Peyer's patch (tissue), 4 donors: ENCODE results near the gene CFAP119. TPM values are rescaled to one million over a fixed set of nuclear protein-coding genes. Genes with fewer than 3 reads are reported as not detected.
A peak's percentile ranks its signal among the peaks of the same experiment; 100 is the strongest.
"Not testable (repeated sequence)": the region's sequence is repeated elsewhere in the genome, so short reads cannot be mapped to it uniquely, and the experiment has no call there.

Experiments used
- DNase-seq, 3 donors: peaks; one replicate each; pipeline ENCODE4 v3.0.0-alpha.2; 2017 to 2019
- H3K27ac ChIP-seq, 4 donors: fragments of 200-600 bp; sonication (generic); one replicate each; pipeline ENCODE4 v1.5.1; 2016 to 2019
- H3K27me3 ChIP-seq, 2 donors: fragments of 200-600 bp; sonication (generic); one replicate each; pipeline ENCODE4 v1.5.1; 2019
- H3K36me3 ChIP-seq, 3 donors: fragments of 200-600 bp; sonication (generic); one replicate each; pipeline ENCODE4 v1.5.1; 2016 to 2019
- H3K4me1 ChIP-seq, 4 donors: fragments of 200-600 bp; sonication (generic); one replicate each; pipeline ENCODE4 v1.5.1; 2016 to 2019
- H3K4me3 ChIP-seq, 4 donors: fragments of 200-600 bp; sonication (generic); 1 replicate in 3 of 4; 2 replicates in 1 of 4; pipeline ENCODE4 v1.5.1; 2016 to 2019; ENCODE audit warnings: mild to moderate bottlenecking in 1 of 4
- H3K9me3 ChIP-seq, 4 donors: fragments of 200-600 bp; sonication (generic); one replicate each; pipeline ENCODE4 v1.5.1; 2016 to 2019; ENCODE audit warnings: mild to moderate bottlenecking in 1 of 4
- POLR2A ChIP-seq, 2 donors: fragments of 450-650 bp; IDR thresholded peaks; one replicate each; pipeline ENCODE4 v1.5.1; 2017; ENCODE audit warnings: antibody characterized with exemption in 2 of 2, mild to moderate bottlenecking in 2 of 2, moderate library complexity in 2 of 2
- total RNA-seq, 4 donors: library from RNA; depleted of rRNA; stranded (reverse); fragments of >200 nt; gene quantifications; one replicate each; pipeline ENCODE4 v1.1.0, GENCODE V29; 2016
- TF ChIP-seq, protein P1 (sequence below), 6 experiments: fragments of 450-650 bp in 4 of 6; fragments of 200-600 bp in 2 of 6; sonication (generic) in 1 of 6; IDR thresholded peaks; one replicate each; pipeline ENCODE4 v1.5.1; 2017 to 2019; ENCODE audit warnings: antibody characterized with exemption in 6 of 6, mild to moderate bottlenecking in 3 of 6, moderate library complexity in 1 of 6

The CFAP119 gene
- 10 to 100 TPM in 1 of 4 donors, 1 to 10 TPM in 3; 2.9 to 17.3 (median 4.2) TPM for total RNA-seq

- DNase-seq = peak; percentile 95 to 98 (median 95)
- Histone ChIP-seq H3K36me3 (peaks cover 0 to 40% (median 0%) of the 10 kb centered on the region in 3 donors), H3K27ac (peak within 1 kb of the TSS; percentile 81 to 84 (median 83)), H3K9me3 (no peaks in the 10 kb centered on the region), H3K27me3 (no peaks in the 10 kb centered on the region), H3K4me1 (peaks cover 0 to 27% (median 18%) of the 10 kb centered on the region in 4 donors), H3K4me3 (peak within 1 kb of the TSS; percentile 77 to 90 (median 86))
- TF ChIP-seq, protein P1, sequence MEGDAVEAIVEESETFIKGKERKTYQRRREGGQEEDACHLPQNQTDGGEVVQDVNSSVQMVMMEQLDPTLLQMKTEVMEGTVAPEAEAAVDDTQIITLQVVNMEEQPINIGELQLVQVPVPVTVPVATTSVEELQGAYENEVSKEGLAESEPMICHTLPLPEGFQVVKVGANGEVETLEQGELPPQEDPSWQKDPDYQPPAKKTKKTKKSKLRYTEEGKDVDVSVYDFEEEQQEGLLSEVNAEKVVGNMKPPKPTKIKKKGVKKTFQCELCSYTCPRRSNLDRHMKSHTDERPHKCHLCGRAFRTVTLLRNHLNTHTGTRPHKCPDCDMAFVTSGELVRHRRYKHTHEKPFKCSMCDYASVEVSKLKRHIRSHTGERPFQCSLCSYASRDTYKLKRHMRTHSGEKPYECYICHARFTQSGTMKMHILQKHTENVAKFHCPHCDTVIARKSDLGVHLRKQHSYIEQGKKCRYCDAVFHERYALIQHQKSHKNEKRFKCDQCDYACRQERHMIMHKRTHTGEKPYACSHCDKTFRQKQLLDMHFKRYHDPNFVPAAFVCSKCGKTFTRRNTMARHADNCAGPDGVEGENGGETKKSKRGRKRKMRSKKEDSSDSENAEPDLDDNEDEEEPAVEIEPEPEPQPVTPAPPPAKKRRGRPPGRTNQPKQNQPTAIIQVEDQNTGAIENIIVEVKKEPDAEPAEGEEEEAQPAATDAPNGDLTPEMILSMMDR (IDR thresholded peaks at IDR 0.05) = peak in 2 of 6 experiments; percentile 4 to 28
- peak; percentile 55 to 75 for TF ChIP-seq POLR2A (IDR thresholded peaks at IDR 0.05)
Observed at GRCh38 chr16:30761928-30762902, at the start of gene CFAP119, which contains the start of gene RNF40. Gene CFAP119, minus strand, starts transcription at chr16:30762062. Its CDS starts 314 bp downstream, at chr16:30761748. Gene RNF40, plus strand, starts transcription at chr16:30762322. Its CDS starts 224 bp downstream, at chr16:30762546.

DNA sequence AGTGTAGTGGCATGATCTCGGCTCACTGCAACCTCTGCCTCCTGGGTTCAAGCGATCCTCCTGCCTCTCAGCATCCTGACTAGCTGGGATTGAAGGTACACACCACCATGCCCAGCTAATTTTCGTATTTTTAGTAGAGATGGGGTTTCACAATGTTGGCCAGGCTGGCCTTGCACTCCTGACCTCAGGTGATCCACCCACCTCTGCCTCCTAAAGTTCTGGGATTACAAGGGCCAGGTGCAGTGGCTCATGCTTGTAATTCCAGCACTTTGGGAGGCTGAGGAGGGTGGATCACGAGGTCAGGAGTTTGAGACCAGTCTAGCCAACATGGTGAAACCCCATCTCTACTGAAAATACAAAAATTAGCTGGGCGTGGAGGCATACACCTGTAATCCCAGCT lies 47.8 kb upstream of the CFAP119 start:
- not testable (repeated sequence) for H3K4me3 ChIP-seq, H3K36me3 ChIP-seq, H3K9me3 ChIP-seq, DNase-seq, H3K27me3 ChIP-seq, H3K27ac ChIP-seq, H3K4me1 ChIP-seq

DNA sequence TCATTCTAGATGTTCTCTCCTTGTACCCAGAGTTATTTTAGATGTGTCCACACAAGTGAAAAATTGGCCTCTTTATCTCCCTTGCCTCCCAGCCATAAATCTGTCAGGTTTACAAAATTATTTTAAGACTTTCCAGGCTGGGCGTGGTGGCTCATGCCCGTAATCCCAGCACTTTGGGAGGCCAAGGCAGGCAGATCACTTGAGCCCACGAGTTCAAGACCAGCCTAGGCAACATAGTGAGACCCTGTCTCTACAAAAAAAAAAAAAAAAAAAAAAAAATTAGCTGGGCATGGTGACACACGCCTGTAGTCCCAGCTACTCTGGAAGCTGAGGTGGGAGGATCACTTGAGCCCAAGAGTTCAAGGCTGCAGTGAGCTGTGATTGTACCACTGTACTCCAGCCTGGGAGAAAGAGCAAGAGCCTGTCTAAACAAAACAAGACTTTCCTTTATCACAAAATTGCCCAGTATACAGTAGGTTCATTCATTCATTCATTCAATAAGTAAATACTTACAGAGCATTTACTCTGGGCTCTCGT lies 47.1 kb upstream of the CFAP119 start:
- H3K27me3 ChIP-seq, H3K27ac ChIP-seq, H3K4me3 ChIP-seq, H3K9me3 ChIP-seq, H3K36me3 ChIP-seq, H3K4me1 ChIP-seq, DNase-seq: not testable (repeated sequence)

DNA sequence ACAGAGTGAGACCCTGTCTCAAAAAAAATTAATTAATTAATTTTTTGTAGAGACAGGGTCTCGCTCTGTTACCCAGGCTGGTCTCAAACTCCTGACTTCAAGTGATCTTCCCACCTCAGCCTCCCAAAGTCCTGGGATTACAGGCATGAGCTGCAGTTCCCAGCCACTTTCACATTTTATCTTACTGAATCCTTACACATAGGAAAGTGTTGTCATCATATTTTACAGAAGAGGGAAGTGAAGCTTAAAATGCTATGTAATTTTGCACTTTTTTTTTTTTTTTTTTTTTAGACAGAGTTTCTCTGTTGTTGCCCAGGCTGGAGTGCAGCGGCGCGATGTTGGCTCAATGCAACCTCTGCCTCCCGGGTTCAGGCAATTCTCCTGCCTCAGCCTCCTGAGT lies 46.3 kb upstream of the CFAP119 start:
- DNase-seq = no peak
- Histone ChIP-seq H3K27ac (no peak overlapping the region), H3K36me3 (no peaks in the 10 kb centered on the region), H3K9me3 (no peaks in the 10 kb centered on the region), H3K4me3 (no peak overlapping the region), H3K27me3 (no peaks in the 10 kb centered on the region), H3K4me1 (peaks cover 0 to 10% (median 2%) of the 10 kb centered on the region in 4 donors)
- TF ChIP-seq, protein P1 (IDR thresholded peaks at IDR 0.05) = no peak
- no peak for TF ChIP-seq POLR2A (IDR thresholded peaks at IDR 0.05)

GRCh38 chr16:30805370-30806169 lies 43.7 kb upstream of the CFAP119 start:
- Histone ChIP-seq H3K4me3 (peak overlapping the region; percentile 57 to 82 (median 66)), H3K4me1 (peaks cover 0 to 10% (median 2%) of the 10 kb centered on the region in 4 donors), H3K27me3 (no peaks in the 10 kb centered on the region), H3K36me3 (no peaks in the 10 kb centered on the region), H3K9me3 (no peaks in the 10 kb centered on the region), H3K27ac (peak overlapping the region; percentile 59 to 93 (median 83))
- TF ChIP-seq, protein P1 (IDR thresholded peaks at IDR 0.05) = peak in 1 of 6 experiments; percentile 18
- TF ChIP-seq POLR2A (IDR thresholded peaks at IDR 0.05) = peak; percentile 87 to 88
- DNase-seq = peak; percentile 66 to 91 (median 90)

DNA sequence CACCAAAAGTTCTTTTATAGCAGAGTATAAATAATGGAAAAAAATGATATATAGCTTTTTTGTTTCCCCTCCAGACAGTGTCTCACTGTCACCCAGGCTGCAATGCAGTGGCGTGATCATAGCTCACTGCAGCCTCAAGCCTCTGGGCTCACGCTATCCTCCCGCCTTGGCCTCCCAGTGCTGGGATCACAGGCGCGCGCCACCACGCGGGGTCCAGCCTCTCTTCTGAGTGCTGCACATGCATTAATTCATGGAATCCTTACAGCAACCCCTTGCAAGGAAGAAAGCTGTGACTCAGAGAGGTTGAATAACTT lies 43.2 kb upstream of the CFAP119 start:
- H3K4me1 ChIP-seq = peaks cover 0 to 10% (median 2%) of the 10 kb centered on the region in 4 donors
- no peak for TF ChIP-seq POLR2A (IDR thresholded peaks at IDR 0.05)
- TF ChIP-seq, protein P1 (IDR thresholded peaks at IDR 0.05) = no peak
- H3K27me3 ChIP-seq = no peaks in the 10 kb centered on the region
- peak overlapping the region; percentile 57 to 82 (median 66) for H3K4me3 ChIP-seq
- H3K27ac ChIP-seq = peak overlapping the region; percentile 59 to 93 (median 83)
- no peak for DNase-seq
- no peaks in the 10 kb centered on the region for H3K36me3 ChIP-seq
- H3K9me3 ChIP-seq = no peaks in the 10 kb centered on the region
